HEK293 (cell line): ENCODE results near the gene ARPIN.

Experiments
- TF ChIP-seq, protein P1 (sequence below): fragments of 450-650 bp; formaldehyde crosslinking; IDR thresholded peaks from 2 replicates; pipeline ENCODE4 v1.5.0; 2017; ENCODE audit warnings: missing biosample characterization, missing genetic modification characterization, borderline replicate concordance

ARPIN gene

DNA sequence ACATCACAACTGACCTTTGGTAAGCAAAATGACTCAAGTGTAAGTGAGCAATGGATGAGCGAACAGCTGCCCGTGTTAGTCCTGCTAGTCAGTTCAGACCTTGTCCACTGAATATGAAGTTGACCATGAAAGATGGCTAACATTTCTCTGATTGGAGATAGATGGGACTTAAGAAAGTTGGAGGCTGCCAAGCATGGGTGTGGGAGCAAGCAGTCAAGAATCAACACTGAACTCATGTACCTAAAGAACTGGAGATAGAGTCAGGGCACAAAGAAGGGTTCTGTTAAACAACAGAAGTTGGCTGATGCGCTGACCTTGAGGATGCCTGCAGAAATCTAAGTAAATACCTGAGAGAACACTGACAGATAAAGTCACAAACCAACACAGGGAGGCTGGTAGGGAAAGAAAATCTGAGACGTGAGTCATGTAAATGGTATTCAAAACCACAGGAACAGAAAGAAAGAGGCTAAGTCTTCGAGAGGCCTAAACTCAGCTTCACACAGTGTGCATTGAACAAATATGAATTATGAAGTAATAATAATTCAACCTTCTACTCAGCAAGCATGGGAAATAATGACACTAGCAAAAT, 67.4 kb downstream of the ARPIN start (continued):
- TF ChIP-seq, protein P1, sequence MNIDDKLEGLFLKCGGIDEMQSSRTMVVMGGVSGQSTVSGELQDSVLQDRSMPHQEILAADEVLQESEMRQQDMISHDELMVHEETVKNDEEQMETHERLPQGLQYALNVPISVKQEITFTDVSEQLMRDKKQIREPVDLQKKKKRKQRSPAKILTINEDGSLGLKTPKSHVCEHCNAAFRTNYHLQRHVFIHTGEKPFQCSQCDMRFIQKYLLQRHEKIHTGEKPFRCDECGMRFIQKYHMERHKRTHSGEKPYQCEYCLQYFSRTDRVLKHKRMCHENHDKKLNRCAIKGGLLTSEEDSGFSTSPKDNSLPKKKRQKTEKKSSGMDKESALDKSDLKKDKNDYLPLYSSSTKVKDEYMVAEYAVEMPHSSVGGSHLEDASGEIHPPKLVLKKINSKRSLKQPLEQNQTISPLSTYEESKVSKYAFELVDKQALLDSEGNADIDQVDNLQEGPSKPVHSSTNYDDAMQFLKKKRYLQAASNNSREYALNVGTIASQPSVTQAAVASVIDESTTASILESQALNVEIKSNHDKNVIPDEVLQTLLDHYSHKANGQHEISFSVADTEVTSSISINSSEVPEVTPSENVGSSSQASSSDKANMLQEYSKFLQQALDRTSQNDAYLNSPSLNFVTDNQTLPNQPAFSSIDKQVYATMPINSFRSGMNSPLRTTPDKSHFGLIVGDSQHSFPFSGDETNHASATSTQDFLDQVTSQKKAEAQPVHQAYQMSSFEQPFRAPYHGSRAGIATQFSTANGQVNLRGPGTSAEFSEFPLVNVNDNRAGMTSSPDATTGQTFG, result no peak
